Thyroid gland (tissue), 4 donors: Measurements from ENCODE around the gene DYRK1A.

Experiments used
- POLR2A ChIP-seq, 2 donors: fragments of 450-650 bp; IDR thresholded peaks; one replicate each; pipeline ENCODE4 v1.6.1; 2017; ENCODE audit warnings: antibody characterized with exemption in 2 of 2, mild to moderate bottlenecking in 2 of 2, moderate library complexity in 1 of 2
- TF ChIP-seq, protein P1 (sequence below), 6 experiments: fragments of 200-600 bp in 3 of 6; fragments of 450-650 bp in 3 of 6; sonication (generic) in 3 of 6; IDR thresholded peaks; one replicate each; pipeline ENCODE4 v1.5.1; 2016 to 2019; ENCODE audit warnings: antibody characterized with exemption in 6 of 6, mild to moderate bottlenecking in 2 of 6, inconsistent platforms in 1 of 6, moderate library complexity in 1 of 6

GRCh38 chr21:37453350-37453749 lies 86.8 kb downstream of the DYRK1A start:
- TF ChIP-seq, protein P1, sequence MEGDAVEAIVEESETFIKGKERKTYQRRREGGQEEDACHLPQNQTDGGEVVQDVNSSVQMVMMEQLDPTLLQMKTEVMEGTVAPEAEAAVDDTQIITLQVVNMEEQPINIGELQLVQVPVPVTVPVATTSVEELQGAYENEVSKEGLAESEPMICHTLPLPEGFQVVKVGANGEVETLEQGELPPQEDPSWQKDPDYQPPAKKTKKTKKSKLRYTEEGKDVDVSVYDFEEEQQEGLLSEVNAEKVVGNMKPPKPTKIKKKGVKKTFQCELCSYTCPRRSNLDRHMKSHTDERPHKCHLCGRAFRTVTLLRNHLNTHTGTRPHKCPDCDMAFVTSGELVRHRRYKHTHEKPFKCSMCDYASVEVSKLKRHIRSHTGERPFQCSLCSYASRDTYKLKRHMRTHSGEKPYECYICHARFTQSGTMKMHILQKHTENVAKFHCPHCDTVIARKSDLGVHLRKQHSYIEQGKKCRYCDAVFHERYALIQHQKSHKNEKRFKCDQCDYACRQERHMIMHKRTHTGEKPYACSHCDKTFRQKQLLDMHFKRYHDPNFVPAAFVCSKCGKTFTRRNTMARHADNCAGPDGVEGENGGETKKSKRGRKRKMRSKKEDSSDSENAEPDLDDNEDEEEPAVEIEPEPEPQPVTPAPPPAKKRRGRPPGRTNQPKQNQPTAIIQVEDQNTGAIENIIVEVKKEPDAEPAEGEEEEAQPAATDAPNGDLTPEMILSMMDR (IDR thresholded peaks at IDR 0.05): no peak
- no peak for TF ChIP-seq POLR2A (IDR thresholded peaks at IDR 0.05)
